MCF 10A (cell line): Measurements from ENCODE around the gene PTPRF. TPM values are rescaled to one million over a fixed set of nuclear protein-coding genes. Genes with fewer than 3 reads are reported as not detected.
"Not testable (repeated sequence)": the region's sequence is repeated elsewhere in the genome, so short reads cannot be mapped to it uniquely, and the experiment has no call there.

Source experiments
- BruUV-seq: library from RNA; stranded (reverse); fragments of 400-500 nt; replicated peaks from 2 replicates; lab custom pipeline; 2021; lab: Mats Ljungman, UMichigan
- CTCF ChIA-PET: fragments of 300-600 bp; sonication (Branson Sonifier 250); formaldehyde crosslinking; extraction: SDS; loops from one replicate; lab custom pipeline; 2021; ENCODE audit warnings: antibody characterized with exemption, inconsistent platforms; lab: Yijun Ruan, JAX
- POLR2A ChIA-PET: fragments of 300-600, 350-650 bp; sonication (Branson Sonifier 250); formaldehyde crosslinking; extraction: SDS; loops from one replicate; lab custom pipeline; 2020; ENCODE audit warnings: antibody characterized with exemption, inconsistent platforms; lab: Yijun Ruan, JAX
- DNase-seq: peaks from one replicate; pipeline ENCODE4 v3.0.0-alpha.2; 2018; ENCODE audit not compliant: unreplicated experiment
- H3K27ac Mint-ChIP-seq: one replicate; pipeline ENCODE4 v1.8.0; 2022; ENCODE audit warnings: mild to moderate bottlenecking, low read depth, mixed read lengths; ENCODE audit not compliant: unreplicated experiment
- H3K27me3 Mint-ChIP-seq: one replicate; pipeline ENCODE4 v1.8.0; 2022; ENCODE audit warnings: mixed read lengths; ENCODE audit not compliant: insufficient read depth, unreplicated experiment
- H3K36me3 Mint-ChIP-seq: one replicate; pipeline ENCODE4 v1.8.0; 2022; ENCODE audit warnings: mild to moderate bottlenecking, moderate library complexity, mixed read lengths; ENCODE audit not compliant: insufficient read depth, unreplicated experiment
- H3K4me1 Mint-ChIP-seq: one replicate; pipeline ENCODE4 v1.8.0; 2022; ENCODE audit warnings: mixed read lengths; ENCODE audit not compliant: insufficient read depth, unreplicated experiment
- H3K4me3 Mint-ChIP-seq: one replicate; pipeline ENCODE4 v1.8.0; 2022; ENCODE audit warnings: mild to moderate bottlenecking, moderate library complexity, mixed read lengths; ENCODE audit not compliant: unreplicated experiment
- H3K9me3 Mint-ChIP-seq: one replicate; pipeline ENCODE4 v1.8.0; 2022; ENCODE audit warnings: mixed read lengths; ENCODE audit not compliant: unreplicated experiment
- intact Hi-C: fragments of 100-400 bp; cut with micrococcal nuclease; formaldehyde crosslinking; loops from 2 replicates; pipeline ENCODE4 v1.14.1; 2022
- total RNA-seq: library from RNA; stranded (reverse); gene quantifications from 2 replicates; pipeline ENCODE4 v1.2.3, GENCODE V29; 2022
- TF ChIP-seq, protein P1 (sequence below): fragments of 200-600 bp; IDR thresholded peaks from one replicate; pipeline ENCODE4 v1.8.0; 2022; ENCODE audit warnings: antibody characterized with exemption, mild to moderate bottlenecking; ENCODE audit not compliant: unreplicated experiment

PTPRF gene
- total RNA-seq, 1 experiment from 2014 or later, result 67.2 TPM

DNA sequence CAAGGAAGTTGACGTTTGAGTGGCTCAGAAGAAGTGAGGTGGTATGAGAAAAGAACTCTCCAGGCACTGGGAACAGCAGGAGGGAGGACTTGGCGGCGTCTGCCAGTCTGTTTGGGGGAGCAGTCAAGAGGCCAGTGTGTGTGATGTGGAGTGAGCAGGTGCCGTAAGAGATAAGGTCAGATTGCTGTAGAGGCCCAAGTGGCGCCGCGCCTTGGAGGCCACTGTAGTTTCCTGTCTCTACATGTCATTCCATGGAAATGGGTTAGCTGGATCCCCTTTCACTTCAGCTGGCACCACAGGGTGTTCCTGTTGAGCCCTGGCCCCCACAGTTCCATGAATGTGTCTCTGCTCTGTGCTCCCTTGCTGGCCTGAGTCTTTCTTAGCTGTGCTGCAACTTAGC lies 35.5 kb upstream of the PTPRF start:
- Mint-ChIP-seq H3K36me3 (no peaks in the 10 kb centered on the region), H3K27me3 (peaks cover 7% of the 10 kb centered on the region), H3K9me3 (peaks cover under 1% of the 10 kb centered on the region), H3K4me3 (no peak overlapping the region), H3K27ac (no peak overlapping the region), H3K4me1 (no peaks in the 10 kb centered on the region)
- no peak for DNase-seq
- ChIA-PET CTCF (no interaction called here), POLR2A (no interaction called here)
- no TSS peak for BruUV-seq
- intact Hi-C loops, result no loop called here
- TF ChIP-seq, protein P1, sequence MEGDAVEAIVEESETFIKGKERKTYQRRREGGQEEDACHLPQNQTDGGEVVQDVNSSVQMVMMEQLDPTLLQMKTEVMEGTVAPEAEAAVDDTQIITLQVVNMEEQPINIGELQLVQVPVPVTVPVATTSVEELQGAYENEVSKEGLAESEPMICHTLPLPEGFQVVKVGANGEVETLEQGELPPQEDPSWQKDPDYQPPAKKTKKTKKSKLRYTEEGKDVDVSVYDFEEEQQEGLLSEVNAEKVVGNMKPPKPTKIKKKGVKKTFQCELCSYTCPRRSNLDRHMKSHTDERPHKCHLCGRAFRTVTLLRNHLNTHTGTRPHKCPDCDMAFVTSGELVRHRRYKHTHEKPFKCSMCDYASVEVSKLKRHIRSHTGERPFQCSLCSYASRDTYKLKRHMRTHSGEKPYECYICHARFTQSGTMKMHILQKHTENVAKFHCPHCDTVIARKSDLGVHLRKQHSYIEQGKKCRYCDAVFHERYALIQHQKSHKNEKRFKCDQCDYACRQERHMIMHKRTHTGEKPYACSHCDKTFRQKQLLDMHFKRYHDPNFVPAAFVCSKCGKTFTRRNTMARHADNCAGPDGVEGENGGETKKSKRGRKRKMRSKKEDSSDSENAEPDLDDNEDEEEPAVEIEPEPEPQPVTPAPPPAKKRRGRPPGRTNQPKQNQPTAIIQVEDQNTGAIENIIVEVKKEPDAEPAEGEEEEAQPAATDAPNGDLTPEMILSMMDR, result no peak

DNA sequence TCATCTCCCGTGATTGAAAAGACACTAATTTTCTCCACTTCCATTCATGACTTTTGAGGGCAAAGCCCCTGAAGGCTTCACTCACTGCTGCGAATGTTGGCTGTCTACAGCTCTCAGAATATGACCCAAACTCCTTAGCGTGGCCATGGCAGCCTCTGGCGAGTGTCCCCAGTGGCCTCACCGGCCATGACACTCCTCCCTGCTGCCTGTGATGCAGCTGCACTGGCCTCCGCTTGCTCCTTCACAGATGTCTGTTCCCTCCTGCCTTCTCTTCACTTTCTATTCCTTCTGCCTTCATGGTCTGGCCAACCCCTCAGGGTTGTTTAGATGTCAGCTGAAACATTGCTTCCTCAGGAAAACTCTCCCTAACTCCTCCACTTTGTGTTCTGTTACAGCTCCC lies 30.8 kb upstream of the PTPRF start:
- no TSS peak for BruUV-seq
- Mint-ChIP-seq H3K27me3 (peaks cover 11% of the 10 kb centered on the region), H3K36me3 (no peaks in the 10 kb centered on the region), H3K9me3 (no peaks in the 10 kb centered on the region), H3K27ac (no peak overlapping the region), H3K4me1 (no peaks in the 10 kb centered on the region), H3K4me3 (no peak overlapping the region)
- intact Hi-C loops, result no loop called here
- ChIA-PET POLR2A (interaction anchor here (0.7 kb wide), 1 partner anchor 496 kb away, joined by 3 read pairs; no protein-coding TSS in a partner anchor), CTCF (interaction anchor here (0.6 to 1.3 kb wide), 4 partner anchors 24 to 225 kb away, joined by 3 to 4 read pairs (median 4); no protein-coding TSS in a partner anchor)
- no peak for DNase-seq
- TF ChIP-seq, protein P1, result no peak

DNA sequence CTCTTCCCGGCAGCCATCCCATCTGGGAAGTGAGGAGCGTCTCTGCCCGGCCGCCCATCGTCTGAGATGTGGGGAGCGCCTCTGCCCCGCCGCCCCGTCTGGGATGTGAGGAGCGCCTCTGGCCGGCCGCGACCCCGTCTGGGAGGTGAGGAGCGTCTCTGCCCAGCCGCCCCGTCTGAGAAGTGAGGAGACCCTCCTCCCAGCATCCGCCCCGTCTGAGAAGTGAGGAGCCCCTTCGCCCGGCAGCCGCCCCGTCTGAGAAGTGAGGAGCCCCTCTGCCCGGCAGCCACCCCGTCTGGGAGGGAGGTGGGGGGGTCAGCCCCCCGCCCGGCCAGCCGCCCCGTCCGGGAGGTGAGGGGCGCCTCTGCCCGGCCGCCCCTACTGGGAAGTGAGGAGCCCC lies 28.9 kb upstream of the PTPRF start:
- H3K27me3 Mint-ChIP-seq, result peaks cover 11% of the 10 kb centered on the region
- POLR2A ChIA-PET, intact Hi-C loops, H3K4me3 Mint-ChIP-seq, H3K36me3 Mint-ChIP-seq, CTCF ChIA-PET, DNase-seq, BruUV-seq, H3K27ac Mint-ChIP-seq, H3K4me1 Mint-ChIP-seq, H3K9me3 Mint-ChIP-seq: not testable (repeated sequence)

DNA sequence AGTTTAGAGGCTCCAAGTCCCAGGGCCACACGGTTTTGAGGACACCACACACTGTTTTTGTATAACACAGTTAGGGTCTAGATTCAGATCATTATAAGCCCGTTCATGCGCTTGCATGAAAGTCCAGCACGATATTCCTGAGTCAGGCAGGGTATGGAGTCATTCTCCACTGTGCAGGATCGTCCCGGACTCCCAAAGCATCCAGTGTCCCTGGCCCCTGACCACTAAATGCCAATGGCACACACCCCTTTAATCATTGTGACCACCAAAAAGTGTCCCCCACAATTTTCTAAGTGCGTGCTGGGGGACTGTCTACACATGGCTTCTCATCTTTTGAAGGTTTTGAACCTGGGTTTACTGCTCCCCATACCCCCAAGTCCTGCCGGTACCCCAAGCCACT lies 27.1 kb upstream of the PTPRF start:
- H3K4me1 Mint-ChIP-seq, result no peaks in the 10 kb centered on the region
- H3K27me3 Mint-ChIP-seq, result peaks cover 11% of the 10 kb centered on the region
- intact Hi-C loops, result no loop called here
- H3K4me3 Mint-ChIP-seq, result no peak overlapping the region
- H3K9me3 Mint-ChIP-seq, result no peaks in the 10 kb centered on the region
- TF ChIP-seq, protein P1, result no peak
- CTCF ChIA-PET, result no interaction called here
- no peak overlapping the region for H3K27ac Mint-ChIP-seq
- POLR2A ChIA-PET, result no interaction called here
- no peaks in the 10 kb centered on the region for H3K36me3 Mint-ChIP-seq
- no TSS peak for BruUV-seq
- DNase-seq, result no peak
